Measurements from ENCODE around the gene SLC4A8.
A peak's percentile ranks its signal among the peaks of the same experiment; 100 is the strongest.

Gene SLC4A8

DNA sequence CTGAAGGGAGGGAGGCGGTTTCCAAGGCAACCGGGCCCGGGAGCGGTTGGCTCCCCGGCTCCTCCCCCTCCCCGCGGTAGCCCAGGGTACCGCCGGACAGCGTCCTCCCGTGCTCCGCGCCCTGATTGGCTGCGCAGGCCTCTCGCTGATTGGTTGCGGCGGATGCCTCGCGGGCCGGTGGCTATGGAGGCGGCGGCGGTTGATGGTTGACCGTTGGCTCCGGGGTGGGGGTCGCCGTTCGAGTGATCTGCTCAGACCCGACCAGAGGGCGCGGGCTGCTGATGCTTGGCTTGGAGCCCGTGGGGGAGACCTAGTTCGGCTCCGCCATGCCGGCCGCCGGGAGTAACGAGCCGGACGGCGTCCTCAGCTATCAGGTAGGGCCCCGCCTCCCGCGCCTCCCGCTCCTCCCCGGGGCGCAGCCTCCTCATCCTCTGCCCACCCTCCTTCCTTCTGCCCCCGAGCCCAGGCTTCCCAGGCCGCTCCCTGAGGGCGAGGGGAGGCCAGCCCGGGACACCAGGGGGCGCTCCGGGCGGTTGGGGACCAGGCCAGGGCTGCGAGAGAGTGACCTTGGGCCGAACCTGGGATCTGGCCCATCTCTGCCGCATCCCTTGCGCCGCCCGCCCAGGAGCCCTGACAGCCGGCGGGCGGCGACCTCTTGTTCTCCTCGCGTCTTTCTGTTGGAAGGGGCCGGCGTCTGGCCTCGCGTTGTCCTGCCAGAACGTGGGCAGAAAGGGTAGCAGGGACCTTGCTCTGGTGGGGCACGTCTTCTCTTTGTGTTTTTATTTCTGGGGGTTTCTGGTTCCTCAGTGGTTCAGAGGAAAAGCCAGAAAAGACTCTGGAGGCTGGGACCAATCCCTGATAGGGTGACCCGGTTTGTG, at the start of gene SLC4A8:
Gene SLC4A8 (plus strand): TSS at position 170 of the 878 bp plus-strand sequence. CDS start 157 bp downstream, at position 327.
- DNase-seq, result peak; percentile 85

DNA sequence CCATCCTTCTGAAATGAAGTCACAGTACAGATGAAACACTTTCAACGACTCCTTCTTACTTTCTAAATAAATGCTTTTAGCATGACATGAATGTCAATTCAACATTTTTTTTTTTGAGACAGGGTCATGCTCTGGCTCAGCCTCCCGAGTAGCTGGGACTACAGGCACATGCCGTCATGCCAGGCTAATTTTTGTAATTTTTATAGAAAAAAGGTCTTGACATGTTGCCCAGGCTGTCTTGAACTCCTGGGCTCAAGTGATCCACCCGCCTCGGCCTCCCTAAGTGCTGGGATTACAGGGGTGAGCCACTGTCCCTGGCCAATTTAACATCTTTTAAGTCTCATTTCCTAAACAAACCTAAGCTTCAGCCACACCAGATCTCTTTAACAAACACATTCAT, 49.8 kb upstream of the SLC4A8 start:
- no peak for DNase-seq

DNA sequence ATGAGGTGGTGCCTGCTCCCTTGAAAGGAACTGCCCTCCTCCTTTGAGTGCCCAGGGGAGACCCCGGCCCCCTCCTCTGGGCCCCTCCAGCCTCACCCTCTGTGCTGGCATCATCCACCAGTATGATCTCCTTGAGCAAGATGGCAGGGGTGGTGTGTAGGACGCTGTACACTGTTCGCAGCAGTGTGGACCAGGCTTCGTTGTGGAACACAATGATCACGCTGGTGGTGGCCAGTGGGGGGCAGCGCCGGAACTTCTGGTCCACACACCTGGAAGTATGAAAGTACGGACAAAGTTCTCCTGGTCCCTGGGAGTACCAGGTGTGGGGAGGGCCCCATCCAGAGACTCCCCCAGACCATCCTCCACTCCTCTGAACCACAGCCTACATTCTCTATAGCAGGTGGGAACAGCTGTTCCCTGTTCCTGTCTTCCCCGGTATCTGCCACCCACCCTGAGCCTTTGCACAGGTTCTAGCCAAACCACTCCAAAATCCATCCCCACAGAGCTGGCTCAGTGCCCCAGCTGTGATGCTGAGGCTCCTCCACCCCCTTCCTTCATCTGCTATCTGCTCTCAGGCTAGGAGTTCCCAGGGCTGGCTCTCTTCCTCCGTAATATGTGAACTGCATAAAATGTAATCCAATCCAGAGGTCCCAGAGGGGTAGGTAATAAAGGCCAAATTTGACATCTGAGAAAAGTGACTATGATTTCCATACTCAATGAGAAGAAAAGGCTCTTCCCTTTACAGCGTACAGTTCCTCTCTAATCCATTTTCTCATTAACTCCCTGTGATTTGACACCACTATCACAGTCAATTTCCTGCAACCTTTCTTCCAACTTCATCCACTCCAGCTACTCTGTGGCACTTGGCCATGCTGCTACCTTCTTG, 47.3 kb upstream of the SLC4A8 start:
- no peak for DNase-seq

DNA sequence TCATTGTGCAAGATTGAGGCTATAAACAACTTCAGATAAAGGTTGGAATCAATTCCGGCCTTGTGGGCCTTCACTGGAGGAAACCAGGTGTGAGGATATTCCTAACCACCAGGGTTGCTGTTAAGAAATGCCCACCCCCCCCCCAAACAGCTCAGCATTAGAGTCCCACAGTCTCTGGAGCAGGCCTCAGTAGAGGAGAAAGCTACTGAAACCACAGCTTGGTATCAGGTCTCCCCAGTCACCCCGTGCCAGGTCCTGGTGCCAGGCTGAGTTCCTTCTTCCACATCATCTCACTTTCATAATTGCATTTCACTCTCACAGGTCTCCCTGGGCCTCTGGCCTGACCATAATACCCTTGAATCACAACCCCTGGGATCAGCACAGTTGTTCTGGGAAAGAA, 45.9 kb upstream of the SLC4A8 start:
- no peak for DNase-seq

DNA sequence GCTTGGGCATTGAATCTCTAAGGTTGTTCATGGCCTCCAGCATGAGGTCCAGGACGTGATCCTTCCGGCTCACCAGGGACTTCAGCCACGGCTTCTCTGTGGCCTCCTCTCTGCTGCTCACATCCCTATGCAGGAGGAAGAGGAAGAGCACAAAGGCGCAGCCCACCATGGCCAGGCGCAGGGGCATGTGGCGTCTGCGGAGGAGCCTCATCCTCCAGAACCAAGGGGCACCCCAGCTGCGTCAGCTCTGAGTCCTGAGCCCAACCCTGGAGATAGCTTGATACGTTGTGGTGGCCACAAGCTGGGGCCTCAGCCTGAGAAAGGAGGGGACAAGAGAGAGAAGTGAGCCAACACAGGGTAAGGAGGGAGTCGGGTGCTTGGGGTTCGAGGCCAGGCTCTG, 45.1 kb upstream of the SLC4A8 start:
- no peak for DNase-seq

DNA sequence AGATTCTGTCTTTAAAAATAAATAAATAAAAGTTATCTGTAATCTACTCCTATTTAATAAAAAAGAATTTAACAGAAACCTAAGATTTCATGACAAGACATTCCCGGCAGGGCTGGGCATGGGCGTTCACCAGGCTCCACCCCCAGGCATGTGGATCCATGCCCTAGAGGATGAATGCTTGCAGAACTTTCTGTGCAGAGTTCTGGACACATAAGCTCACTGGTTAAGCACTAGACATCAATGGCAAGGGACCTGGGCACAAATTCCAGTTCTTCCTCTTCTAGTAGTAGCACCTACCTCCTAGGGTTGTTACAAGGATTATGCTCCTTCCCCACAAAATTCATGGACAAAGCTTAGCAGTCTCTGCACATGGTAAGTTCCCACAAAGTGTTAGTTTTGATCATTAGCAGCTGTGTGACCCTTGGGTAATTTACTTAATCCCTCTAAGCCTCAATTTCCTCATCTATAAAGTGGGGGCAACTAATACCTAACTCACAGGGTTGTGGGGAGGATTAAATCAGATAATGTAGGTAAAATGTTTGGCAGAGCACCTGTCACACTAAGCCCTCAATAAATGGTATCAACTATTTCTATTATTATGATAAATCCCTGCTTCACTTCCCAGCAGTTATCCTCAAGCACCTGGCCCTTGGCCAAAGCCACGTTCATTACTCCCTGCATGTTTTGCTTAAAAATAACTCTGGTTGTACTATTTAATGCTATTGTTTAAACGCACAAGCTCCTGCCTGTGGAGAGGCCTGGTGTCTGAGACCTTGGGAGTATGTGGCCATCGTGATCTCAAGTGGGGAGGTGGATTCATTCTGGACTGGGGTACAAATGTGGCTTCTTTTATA, 43.2 kb upstream of the SLC4A8 start:
- no peak for DNase-seq

DNA sequence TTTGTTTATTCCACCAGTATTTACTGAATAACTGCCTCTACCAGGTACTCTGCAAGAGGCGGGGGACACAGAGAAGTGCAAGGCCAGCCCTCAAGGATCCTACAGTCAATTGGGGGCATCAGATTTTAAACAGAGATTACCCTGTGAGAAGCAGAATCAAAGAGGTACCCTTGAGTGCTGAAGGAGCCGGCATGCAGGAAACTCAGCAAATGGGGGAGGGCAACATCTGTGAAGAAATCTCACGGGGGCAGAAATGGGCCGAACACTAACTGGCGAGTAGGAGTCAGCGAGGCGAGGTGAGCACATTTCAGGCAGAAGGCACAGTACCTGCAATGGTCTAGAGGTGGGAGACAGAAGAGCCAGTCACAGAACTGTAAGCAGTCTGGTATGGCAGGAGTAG, 42.5 kb upstream of the SLC4A8 start:
- no peak for DNase-seq

DNA sequence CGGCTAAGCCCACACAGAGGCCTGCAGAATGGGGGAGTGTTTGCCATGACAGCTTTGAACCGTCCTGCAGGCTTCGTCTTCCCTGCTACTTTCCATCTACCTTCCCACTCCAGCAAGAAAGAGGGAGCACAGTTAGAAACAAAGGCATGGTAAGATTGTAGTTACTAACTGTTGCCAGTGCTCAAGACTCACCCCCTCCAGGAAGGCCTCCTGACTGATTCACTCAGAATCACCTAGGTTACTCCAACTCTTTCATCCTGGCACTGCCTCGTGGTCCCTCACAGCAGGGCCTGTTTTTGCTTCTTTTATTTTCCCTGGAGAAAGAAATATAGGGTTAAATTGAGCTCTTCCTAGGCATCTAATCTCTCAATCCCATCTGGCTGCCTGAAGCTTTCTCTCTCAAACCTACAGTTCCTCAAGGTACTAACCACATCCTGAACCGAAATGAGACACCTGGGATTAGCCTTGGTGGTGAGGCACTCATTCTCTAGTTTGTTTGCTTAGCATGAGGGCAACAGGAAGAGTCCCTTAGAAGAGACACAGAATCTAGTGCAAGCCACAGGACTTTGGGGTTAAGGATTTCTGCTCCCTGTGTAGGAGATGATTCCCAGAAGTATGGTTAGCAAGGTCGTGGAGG, 41.2 kb upstream of the SLC4A8 start:
- DNase-seq, result no peak

DNA sequence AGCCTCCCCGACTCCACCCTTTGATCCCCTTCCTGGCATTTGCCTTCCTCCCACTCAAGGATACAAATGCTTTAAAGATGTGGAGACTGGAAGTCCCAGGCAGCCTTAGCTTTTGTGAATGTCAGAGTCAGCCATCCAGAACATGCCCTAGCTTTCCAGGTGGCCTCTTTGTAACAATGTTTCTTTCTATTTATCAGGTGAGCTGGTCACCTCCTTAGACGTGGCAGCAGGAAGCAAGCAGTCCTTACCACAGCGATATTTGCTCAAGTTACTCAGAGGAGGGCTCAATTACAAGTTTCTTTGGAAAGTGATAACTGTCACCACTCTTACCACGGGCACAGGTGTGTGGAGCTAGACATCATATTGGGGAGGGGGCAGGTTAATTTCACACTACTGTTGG, 38.3 kb upstream of the SLC4A8 start:
- no peak for DNase-seq

DNA sequence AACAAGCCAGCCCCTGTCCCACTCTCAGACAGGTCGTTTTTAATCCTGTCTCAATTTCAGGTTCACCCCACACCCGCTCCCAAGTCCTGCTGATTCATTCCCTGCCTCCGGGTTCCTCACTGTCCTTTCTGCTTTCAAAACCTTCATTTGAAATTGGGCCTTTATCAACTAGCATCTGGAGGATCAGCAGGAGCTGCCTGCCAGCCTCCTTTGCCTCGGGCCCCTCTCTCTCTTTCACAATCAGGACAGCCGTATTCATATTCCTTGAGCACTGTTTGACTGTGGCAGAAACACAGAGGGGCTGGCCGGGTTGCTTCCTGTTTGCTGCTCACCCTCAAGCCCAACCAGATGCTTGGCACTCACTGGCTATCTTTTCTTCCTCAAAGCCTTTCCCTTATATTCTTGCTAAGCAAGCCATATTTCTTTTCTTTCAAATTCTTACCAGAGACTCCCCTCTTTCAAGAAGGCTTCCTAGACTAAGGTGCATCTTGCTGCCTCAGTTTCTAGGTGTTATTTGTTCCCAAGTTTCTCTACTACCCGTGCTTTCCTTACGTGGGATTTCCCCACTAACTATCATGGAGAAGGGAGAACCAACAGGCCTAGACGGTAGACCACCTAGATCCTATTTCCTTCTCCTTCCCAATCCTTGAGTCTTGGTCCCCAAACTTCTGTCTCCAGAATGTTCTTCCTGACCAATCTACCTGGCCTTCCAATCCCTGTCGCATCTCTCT, 36.4 kb upstream of the SLC4A8 start:
- DNase-seq, result no peak

DNA sequence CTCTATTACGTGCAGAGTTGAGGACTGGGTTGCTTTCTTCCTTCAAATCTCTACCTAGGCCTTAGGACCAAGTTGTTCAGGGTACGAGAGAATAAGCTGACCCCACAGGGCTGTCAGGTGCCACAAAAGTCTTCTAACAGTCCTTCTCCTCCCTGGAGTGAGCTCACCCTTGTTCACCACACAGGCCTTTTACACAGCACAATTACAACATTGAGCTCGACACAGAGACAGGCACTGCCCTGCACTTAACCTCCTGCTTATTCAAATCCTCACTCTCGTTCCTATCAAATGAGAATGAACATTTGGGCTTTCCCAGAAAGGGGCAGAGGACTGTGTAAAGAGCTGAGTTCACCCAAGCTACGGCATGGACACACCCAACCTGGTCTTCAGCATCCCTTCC, 35.8 kb upstream of the SLC4A8 start:
- no peak for DNase-seq

DNA sequence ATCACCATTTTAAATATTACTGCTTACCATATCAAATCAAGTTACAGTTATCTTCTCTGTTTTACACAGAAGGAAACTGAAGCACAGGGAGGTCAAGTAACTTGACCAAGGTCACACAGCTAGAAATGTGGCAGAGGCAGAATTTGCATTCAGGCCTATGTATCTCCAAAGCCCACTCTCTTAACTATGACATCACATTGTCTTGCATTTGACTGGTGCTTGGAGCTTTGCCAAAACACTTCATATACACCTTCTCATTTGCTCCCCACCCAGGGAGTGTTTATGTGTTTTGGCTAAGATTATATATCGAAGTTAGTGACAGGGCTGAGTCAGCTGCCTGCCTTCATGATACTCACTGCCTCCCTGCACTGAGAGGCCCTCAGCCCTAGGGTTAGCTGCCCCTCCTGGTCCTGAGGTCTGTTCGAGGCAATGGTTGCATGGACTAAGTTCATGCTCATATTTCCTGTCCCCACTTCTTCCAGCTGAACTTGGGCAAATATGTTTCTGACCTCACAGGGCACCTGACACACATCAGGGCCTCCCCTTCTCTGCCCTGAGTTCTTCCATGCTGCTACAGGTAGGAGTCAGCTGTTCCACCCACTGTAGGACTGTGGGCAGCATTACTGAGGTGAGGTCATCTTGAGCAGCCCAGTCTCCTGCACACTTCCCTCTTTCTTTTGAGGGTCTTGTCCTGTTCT, 35.2 kb upstream of the SLC4A8 start:
- peak; percentile 19 for DNase-seq

DNA sequence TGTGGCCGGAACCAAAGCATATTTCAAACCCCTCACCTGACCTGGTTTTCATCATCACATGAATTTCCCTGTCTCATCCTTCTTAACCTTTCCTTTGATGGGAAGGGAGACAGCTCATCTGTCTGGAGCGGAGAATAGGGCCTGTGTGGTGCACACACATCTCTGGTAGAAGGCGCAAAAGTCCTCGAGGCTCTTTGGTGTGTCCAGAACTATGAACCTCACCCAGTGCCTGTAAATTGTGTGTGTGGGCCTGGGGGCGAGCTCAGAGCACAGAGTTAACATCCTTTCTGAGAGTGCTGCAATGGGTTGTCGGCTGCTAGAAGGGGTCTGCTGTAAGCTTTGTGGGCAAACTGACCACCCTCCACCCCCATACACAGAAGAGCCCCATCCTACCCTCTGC, 34.2 kb upstream of the SLC4A8 start:
- no peak for DNase-seq

DNA sequence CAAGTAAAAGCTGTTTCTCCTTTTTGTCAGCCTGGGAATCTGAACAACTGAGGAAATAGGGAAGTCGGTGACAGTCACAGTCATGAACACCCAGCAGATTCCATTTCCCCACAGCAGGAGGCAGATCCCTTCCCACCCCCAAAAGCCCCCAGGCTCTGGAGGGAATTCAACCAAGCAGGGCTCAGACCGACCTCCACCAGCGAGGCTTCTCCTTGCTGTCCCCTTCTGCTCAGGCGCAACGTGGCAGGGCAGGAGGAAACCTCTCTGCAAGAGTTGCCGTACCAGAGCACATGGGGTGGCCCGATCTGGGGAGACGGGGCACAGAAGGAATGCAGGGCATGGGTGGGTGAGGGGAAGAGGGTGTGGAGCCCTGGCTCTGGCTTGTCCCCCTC, 33.7 kb upstream of the SLC4A8 start:
- DNase-seq, result peak; percentile 14

DNA sequence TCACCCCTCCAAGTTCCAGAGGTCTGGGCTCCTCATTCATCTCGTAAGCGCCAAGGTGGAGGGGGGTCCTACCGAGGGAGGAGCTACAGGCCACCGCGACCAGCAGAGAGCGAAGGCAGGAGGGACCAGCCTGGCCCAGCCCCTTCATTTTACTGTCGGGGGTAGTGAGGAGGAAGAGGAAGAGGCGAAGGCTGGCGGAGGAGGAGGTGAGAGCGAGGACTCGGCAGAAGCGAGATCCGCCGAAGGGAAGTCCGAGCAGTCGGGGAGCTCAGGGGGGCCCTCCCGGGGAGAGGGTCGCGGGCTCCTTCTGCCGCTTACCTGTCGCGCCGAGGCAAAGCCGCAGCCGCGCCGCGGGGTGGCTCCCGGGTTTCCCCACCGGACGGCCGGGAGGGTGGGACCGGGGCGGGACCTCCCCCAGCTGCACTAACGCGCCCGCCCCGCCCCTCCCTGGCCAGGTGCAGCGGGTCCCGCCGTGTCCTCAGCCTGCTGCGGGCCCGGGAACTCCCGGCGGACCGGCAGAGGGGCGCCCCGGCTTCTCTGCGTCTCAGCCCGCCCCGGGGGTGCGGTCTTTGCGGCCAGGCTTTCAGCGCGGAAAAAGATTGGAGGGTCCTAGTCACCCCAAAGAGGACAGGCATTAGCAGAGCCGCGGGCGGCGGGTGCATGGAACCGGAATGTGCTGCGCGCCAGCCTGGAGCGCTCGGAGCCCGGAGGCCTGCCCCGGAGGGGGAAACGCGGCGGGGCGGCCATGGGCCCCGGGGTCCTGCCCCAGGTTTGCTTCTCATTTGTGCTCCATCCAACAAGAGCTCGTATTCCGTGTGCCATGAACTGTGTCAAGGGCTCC, 33.1 kb upstream of the SLC4A8 start, which contains the start of gene GALNT6:
Gene GALNT6 (minus strand): TSS at position 124 of the 841 bp plus-strand sequence. CDS start 11,625 bp downstream, outside the sequence.
- DNase-seq, result peak; percentile 79

DNA sequence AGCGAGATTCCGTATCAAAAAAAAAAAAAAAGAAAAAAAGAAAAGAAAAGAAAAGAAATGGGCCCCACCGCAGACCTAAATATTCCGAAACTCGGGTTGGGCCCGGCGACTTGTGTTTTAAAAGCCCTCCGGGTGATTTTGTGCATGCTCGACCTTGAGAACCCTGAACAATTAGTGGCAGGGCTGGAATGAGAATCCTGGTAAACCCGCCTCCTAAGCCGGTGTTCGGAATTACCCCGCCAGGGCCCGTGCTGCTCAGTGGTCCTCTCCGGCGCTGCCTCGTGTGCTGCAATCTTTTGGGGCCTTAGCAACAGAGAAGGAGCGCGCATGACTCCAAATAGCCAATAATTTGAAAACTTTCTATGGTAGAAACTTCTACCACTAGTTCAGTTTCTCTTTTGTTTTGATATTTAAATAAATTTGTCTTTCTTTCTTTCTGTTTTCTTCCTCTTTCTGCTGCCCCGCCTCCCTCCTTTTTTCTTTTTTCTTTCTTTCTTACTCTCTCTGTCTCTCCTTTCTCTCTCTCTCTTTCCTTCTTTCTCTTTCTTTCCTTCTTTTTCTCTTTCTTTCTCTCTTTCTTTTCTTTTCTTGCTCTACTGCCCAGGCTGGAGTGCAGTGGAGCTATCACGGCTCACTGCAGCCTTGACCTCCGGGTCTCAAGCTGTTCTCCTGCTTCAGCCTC, 31.9 kb upstream of the SLC4A8 start:
- peak; percentile 43 for DNase-seq

DNA sequence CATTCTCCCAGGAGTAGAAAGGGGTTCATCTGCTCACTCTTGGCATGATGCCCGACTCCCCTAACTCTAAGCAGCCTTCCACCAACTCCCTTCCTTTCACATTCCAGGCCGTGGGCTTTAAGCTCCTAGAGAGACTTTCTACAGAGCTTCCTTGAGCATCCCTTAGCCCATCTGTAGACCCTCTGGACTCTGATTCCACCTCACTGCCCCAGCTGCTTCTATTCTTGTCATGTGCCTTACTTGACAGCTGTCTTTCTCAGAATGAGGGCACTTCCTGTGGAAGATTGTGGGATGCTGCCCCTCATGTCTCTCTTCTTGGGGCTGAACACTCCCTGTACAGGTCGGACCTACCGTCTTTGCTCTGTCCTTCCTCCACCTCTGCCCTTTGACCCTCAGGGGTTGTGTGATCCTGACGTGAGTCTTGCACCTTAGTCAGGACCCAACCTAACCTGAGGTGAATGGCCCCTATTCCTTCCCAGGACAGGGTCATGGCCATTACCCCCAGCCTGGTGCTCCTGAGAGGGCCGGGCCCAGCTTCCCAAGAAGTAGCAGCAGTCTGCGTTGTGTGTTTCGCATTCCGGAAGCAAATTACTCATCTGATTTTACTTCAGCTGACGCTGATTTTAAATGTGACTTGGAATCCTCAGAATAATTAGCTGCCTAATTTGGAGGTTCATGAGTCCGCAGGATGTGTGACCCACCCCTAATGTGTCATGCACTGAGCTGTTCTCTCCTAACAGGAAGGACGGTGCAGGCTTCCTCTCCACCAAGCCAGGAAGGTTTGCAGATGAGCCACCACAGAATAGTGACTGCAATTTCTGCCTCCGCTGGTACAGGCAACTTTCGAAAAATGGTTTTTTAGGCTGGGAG, 30.7 kb upstream of the SLC4A8 start:
- peak; percentile 66 for DNase-seq
